Measurements from ENCODE around the gene PMS1. TPM values are rescaled to one million over a fixed set of nuclear protein-coding genes. Genes with fewer than 3 reads are reported as not detected.
A peak's percentile ranks its signal among the peaks of the same experiment; 100 is the strongest.

The PMS1 gene
- total and polyA plus RNA-seq, 2 donors from 2014 or later = 6.9 to 23.5 TPM

GRCh38 chr2:189818249-189819038, 34.2 kb downstream of the PMS1 start:
- Histone ChIP-seq H3K36me3 (ENCODE audit: control insufficient read depth in 2 of 3, insufficient read depth in 3 of 3, low read length in 3 of 3) (peaks cover 0 to 4% (median 0%) of the 10 kb centered on the region in 3 donors), H3K4me3 (ENCODE audit: low read length in 3 of 3) (no peak overlapping the region), H3K27ac (ENCODE audit: low read depth in 2 of 2, low read length in 2 of 2) (no peak overlapping the region), H3K9ac (ENCODE audit: low read length in 3 of 3) (no peak overlapping the region), H3K9me3 (ENCODE audit: control insufficient read depth in 2 of 3, insufficient read depth in 1 of 3, low read length in 3 of 3) (no peaks in the 10 kb centered on the region), H3K4me1 (ENCODE audit: control insufficient read depth in 2 of 3, insufficient read depth in 2 of 3, low read depth in 1 of 3, low read length in 3 of 3) (no peaks in the 10 kb centered on the region), H3K27me3 (ENCODE audit: control insufficient read depth, insufficient read depth, low read length) (no peaks in the 10 kb centered on the region)
- DNase-seq = no peak
- TF ChIP-seq, protein P1, sequence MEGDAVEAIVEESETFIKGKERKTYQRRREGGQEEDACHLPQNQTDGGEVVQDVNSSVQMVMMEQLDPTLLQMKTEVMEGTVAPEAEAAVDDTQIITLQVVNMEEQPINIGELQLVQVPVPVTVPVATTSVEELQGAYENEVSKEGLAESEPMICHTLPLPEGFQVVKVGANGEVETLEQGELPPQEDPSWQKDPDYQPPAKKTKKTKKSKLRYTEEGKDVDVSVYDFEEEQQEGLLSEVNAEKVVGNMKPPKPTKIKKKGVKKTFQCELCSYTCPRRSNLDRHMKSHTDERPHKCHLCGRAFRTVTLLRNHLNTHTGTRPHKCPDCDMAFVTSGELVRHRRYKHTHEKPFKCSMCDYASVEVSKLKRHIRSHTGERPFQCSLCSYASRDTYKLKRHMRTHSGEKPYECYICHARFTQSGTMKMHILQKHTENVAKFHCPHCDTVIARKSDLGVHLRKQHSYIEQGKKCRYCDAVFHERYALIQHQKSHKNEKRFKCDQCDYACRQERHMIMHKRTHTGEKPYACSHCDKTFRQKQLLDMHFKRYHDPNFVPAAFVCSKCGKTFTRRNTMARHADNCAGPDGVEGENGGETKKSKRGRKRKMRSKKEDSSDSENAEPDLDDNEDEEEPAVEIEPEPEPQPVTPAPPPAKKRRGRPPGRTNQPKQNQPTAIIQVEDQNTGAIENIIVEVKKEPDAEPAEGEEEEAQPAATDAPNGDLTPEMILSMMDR (IDR thresholded peaks at IDR 0.05; ENCODE audit: borderline replicate concordance, extremely low read depth, insufficient read depth) = no peak
- intact Hi-C loops (cut with DNase I) = no loop called here
- FAIRE-seq = no peak

GRCh38 chr2:189819297-189819704, 35.1 kb downstream of the PMS1 start:
- intact Hi-C loops (cut with DNase I) = no loop called here
- H3K36me3 ChIP-seq (ENCODE audit: control insufficient read depth in 2 of 3, insufficient read depth in 3 of 3, low read length in 3 of 3) = peaks cover 0 to 4% (median 0%) of the 10 kb centered on the region in 3 donors
- no peak overlapping the region for H3K27ac ChIP-seq (ENCODE audit: low read depth in 2 of 2, low read length in 2 of 2)
- H3K4me3 ChIP-seq (ENCODE audit: low read length in 3 of 3) = no peak overlapping the region
- no peak overlapping the region for H3K9ac ChIP-seq (ENCODE audit: low read length in 3 of 3)
- DNase-seq (no peak), FAIRE-seq (no peak)
- H3K4me1 ChIP-seq (ENCODE audit: control insufficient read depth in 2 of 3, insufficient read depth in 2 of 3, low read depth in 1 of 3, low read length in 3 of 3) = no peaks in the 10 kb centered on the region
- no peaks in the 10 kb centered on the region for H3K27me3 ChIP-seq (ENCODE audit: control insufficient read depth, insufficient read depth, low read length)
- TF ChIP-seq, protein P1 (IDR thresholded peaks at IDR 0.05; ENCODE audit: borderline replicate concordance, extremely low read depth, insufficient read depth) = no peak
- no peaks in the 10 kb centered on the region for H3K9me3 ChIP-seq (ENCODE audit: control insufficient read depth in 2 of 3, insufficient read depth in 1 of 3, low read length in 3 of 3)

DNA sequence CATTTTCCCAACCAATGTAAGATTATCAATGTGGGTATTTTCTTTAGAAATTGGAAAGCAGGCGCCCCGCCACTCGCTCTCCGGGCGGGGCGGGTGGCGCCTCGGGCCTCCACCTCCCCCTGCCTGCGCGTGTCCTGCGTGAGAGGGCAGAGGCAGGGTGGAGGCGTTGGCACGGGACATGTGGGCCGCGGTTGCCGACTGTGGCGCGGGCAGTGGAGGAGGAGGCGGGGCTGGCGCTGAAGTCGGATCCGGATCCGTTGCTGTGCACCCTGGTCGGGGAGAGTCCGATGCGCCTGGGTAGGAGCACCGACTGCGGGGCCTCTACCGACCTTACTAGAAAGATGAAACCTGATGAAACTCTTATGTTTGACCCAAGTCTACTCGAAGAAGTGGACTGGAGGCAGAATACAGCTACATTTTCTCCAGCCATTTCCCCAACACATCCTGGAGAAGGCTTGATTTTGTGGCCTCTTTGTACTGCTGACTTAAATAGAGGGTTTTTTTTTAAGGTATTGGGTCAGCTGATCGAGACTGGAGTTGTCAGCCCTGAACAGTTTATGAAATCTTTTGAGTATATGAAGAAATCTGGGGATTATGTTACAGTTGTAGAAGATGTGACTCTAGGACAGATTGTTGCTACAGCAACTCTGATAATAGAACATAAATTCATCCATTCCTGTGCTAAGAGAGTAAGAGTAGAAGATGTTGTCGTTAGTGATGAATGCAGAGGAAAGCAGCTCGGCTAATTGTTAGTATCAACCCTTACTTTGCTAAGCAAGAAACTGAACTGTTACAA, 37.9 kb downstream of the PMS1 start:
- intact Hi-C loops (cut with DNase I) = no loop called here
- TF ChIP-seq, protein P1 (IDR thresholded peaks at IDR 0.05; ENCODE audit: borderline replicate concordance, extremely low read depth, insufficient read depth) = no peak
- H3K4me1 ChIP-seq (ENCODE audit: control insufficient read depth in 2 of 3, insufficient read depth in 2 of 3, low read depth in 1 of 3, low read length in 3 of 3) = no peaks in the 10 kb centered on the region
- no peak overlapping the region for H3K9ac ChIP-seq (ENCODE audit: low read length in 3 of 3)
- H3K36me3 ChIP-seq (ENCODE audit: control insufficient read depth in 2 of 3, insufficient read depth in 3 of 3, low read length in 3 of 3) = peaks cover 0 to 4% (median 0%) of the 10 kb centered on the region in 3 donors
- no peaks in the 10 kb centered on the region for H3K27me3 ChIP-seq (ENCODE audit: control insufficient read depth, insufficient read depth, low read length)
- H3K4me3 ChIP-seq (ENCODE audit: low read length in 3 of 3) = no peak overlapping the region
- DNase-seq (peak in 1 of 5 donors; percentile 42), FAIRE-seq (no peak)
- H3K9me3 ChIP-seq (ENCODE audit: control insufficient read depth in 2 of 3, insufficient read depth in 1 of 3, low read length in 3 of 3) = no peaks in the 10 kb centered on the region
- H3K27ac ChIP-seq (ENCODE audit: low read depth in 2 of 2, low read length in 2 of 2) = no peak overlapping the region
